Measurements from ENCODE around the gene CRACDL.

Gene CRACDL

DNA sequence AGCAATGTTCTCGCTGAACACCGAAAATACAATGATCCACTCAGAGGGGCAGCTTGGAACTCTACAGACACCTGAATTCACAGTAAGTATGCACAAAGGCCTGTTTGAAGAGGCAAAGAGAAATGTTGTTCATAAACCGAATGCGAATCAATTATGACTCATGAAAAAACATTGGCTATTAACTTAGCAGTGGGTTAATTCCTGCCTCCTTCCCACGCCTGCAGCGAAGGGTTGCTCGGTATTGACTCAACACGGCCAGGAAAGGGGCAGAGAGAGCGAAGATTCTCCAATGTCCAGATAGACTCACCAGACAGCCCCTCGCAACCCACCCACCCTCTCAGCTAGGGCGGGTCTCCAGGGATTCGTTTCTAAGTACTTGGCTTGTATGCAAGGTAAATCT, 9.4 kb downstream of the CRACDL start:
- DNase-seq (ENCODE audit: low spot score) = no peak

DNA sequence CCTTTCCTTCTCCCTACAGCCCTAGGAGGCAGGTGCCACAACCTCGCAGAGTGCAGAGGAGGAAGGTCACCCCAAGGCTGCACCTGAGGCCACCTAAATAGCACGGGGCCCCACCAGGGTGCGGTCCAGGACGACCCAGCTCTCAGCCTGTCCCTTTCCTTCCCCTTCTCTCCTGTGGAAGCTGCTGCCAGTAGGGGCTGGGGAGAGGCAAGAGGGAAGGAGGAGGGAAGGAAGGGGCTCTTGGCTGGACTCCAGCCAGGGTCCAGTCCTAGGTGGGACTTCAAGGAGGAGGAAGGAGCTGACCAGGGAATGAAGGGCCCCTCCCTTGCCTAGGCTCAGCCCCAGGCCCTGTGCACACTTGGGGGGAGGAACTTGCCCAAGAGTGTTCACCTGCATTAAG, 11.1 kb downstream of the CRACDL start:
- DNase-seq (ENCODE audit: low spot score) = no peak

DNA sequence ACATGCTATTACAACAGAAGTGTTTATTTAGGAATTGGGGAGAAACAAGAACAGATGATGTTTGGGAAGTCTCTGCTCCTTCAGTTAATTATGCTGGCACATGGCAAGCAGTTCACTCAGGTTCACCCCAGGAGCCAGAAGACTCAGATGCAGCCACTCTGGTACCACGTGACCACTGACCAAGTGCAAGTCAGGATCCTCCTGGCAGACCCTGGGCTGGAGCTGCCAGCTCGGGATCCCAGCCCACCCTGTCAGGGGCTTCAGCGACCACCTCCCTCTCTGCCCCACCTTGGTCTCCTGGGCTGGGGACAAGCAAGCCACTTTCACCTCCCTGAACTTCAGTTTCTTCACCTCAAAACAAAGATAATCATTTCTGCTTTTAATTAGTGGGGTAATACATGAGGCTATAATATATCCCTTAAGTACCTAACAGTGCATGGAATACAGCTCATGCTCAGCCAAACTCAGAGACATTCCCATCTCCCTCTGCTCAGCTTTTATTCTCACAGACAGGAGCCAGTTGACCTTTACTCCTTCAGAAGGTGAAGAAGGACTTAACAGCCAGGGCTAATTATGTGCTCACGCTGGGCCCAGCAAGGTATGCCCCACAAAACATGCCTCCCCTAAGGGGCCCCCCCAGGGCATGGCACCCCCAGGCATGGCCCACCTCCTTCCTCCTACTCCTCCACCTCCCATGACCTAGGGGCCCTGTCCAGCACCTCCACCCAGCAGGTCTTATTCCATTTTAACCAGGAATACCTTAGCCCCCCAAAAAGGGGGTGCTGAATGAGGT, 11.8 kb downstream of the CRACDL start:
- DNase-seq (ENCODE audit: low spot score) = no peak

DNA sequence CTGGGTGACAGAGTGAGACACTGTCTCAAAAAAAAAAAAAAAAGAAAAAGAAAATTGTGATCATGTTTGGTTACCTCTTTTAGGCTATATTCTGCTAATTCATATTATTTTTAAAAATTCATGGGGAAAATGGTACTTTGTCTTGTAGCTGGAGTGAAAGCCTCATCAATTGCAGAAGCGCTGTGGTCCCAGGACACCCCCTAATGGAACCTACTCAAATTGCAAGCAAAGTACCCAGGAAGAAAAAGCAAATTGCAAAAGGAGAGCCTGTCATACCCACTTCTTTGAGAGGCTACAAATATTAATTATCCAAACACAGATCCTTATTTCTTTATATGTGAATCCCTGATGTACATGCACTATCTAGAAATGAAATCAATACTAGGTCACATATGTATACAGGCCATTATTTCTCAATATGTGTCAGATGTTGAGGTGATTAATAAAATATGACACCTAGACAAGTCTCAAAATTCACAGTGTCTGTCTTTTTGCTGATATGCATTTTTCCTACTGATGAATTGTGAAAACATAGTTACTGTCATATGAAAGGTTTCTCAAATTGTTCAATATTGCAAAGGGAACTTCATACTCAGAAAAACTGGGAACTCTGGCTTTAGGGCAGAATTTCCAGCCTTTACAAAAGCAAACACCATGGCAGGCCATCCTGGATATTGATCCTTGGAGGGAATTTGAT, 12.6 kb downstream of the CRACDL start:
- DNase-seq (ENCODE audit: low spot score) = no peak

DNA sequence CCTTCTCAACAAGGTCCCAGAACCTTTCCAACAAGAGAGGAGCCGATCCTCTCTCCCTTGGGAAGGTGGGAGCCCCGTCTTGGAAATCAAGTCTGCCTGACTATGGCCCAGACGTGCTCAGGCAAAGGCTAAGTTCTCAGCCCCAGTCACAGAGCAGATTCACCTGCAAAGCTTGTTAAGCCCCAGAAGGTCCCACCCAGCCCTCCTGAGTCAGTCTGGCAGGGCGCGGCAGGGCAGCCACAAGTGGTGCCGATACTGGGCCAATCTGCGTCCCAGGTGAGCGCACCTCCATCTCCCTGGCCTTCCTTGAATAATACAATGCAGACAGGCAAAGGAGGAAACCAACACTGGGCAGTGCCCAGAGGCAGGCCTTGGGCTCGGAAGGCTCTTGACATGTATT, 15.0 kb downstream of the CRACDL start:
- DNase-seq (ENCODE audit: low spot score) = no peak

DNA sequence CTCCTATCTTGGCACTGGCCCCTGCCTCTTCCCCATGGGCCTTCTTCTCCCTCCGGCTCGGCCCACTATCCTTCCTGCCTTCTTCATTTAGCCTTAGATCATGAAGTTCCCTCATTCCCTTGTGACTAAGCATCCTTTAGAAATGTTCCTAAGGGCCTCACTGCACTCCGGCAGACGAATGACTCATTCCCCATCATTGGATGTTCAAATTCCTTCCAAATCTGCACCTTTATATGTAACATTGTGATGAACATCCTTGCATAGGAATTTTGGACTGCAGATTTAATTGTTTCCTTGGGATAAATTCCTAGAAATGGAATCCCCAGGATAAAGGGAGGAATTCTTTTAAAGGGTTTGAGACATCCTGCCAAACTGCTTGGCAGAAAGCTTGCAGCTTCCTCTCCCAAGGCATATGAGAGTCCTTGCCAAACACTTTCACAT, 19.0 kb downstream of the CRACDL start:
- DNase-seq (ENCODE audit: low spot score) = peak; percentile 18

DNA sequence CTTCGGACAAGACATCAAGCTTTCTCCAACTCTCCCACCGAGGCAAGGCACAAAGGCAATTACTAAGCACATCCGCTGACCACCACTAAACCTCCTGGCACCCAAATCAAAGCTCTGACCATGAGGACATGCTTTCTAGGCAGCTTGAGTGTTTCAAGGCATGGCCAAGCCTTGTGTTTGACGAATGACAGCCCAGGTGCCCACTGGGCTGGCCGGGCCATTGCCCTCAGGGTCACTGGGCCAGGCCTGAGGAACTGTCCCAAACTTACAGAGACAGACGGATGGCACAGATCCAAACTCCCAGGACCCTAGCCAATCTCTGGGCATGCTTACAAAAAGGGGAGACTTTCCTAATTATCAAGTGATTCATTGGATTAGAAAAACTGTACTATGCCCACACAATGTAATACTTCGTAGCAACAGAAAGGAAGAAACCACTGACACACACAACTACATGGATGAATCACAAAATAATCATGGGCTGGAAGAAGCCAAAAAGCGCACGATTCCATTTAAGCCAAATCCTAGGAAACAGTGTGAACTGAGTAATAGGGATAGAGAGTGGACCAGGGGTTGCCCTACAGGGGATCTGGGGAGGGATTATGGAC, 20.2 kb downstream of the CRACDL start:
- DNase-seq (ENCODE audit: low spot score) = no peak

DNA sequence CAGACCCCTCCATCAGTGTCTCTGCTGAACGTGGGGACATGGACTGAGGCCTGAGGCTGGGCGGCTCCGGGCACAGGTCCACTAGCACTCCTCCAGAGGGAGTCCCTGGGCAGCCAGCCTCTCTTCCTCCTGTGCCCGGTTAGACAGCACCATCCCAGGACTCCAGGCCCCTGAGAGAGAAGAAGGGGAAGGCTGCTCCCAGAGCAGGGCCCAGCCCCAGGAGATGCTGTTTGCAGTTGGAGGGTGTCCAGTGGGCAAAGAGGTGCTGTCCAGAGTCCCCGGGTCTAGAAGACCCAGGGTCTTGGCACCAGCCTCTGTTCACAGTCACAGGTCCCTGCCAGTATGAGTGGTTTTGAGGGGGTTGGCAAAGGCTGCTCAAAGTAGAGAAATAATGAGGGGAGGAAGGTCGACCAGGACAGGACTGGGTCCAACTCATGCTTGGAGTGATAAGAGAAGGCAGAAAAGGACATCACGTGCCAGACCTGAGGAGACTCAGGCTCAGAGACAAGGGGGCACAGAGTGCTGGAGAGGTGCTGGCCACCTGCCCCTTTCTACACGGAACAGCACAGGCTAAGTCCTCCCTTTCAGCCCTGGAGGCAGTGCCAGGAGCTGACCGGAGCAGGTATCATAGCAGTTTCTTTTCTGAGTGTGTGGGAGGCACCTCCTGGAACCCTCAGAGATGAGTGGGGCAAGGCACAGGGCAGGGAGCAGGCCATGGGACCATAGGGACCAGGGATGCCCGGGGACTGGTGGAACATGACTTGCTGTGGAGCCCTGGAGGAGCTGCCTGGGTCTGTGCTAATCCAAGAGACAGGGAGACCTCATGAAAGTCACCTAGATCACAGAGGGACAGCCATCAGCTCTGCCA, 21.1 kb downstream of the CRACDL start:
- DNase-seq (ENCODE audit: low spot score) = no peak

DNA sequence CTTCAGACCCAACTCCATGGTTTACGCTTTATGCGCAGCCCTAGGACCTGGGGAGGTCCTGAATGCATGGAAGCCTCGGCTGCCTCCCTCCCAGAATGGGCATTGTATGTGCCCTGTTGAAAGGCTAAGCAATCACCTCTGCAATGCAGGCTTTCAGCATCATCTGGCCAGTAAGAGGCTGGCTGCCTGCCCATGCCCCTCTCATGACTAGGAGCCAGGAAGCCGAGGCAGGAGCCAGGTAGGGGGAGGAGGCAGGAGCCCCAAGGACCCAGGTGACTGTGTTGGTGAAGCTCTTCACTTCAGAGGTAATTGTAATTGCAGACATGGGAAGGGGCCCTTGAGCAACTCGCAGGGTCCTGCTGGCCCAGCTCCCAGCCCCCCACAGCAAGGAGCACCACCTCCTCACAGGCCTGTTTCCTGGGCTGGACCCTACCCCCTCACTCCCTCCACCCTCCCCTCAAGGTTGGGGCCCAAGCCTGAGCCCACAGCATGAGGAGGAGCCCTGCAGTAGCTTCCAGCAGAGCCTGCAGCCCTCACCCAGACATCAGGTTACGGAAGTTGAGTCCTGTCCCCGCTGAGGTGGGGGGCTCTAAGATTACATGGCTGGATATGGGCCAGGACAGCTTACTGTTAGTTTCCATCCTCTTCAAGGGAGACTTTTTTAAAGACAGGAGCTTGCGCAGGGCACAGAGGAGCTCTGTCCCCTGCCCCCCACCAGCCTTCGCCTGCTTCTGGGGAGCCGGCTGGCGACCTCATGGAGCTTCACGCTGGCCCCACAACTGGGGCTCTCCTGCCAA, 21.9 kb downstream of the CRACDL start:
- DNase-seq (ENCODE audit: low spot score) = no peak

DNA sequence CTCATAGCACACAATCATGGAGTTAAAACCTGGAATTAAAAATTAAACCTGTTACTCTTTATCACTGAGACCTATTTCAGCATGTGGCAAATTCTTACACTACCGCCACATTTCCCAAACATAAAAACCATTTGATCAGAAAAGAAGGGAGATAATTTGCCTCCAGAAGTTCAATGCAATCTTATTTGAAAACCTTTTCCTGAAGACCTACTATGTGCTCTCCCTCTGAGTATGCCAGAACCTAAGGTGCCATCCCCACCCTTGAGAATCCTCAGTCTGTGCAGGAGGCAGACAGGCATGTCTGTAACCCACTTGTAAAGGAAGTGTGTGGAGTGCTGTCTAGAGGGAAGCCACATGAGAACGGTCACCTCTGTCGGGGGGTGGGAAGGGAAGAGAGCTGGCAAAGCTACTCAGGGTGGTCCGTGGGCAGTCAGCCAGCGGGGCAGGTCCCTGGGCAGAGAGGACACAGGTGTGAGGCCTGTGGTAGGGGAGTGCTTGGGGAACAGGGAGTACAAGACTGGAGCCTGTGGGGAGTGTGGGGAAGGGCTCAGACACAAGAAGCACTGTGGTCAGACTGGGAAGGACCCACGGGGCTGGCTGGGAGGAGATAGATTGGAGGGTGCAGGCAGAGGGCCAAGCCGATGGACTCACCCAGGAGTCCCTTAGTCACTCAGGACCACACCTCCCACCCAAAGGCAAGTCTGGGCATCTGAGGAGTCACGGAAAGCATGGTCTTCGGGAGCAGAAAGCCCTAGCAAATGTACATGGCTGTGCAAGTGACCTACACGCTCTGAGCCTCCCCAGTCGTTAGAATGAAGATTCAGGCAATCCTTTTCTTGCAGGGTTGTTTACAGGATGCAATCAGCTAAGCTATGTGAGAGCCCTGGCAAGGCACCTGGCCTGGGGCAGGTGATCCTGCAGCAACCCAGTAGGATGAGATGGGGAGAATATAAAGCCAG, 22.8 kb downstream of the CRACDL start:
- DNase-seq (ENCODE audit: low spot score) = no peak

DNA sequence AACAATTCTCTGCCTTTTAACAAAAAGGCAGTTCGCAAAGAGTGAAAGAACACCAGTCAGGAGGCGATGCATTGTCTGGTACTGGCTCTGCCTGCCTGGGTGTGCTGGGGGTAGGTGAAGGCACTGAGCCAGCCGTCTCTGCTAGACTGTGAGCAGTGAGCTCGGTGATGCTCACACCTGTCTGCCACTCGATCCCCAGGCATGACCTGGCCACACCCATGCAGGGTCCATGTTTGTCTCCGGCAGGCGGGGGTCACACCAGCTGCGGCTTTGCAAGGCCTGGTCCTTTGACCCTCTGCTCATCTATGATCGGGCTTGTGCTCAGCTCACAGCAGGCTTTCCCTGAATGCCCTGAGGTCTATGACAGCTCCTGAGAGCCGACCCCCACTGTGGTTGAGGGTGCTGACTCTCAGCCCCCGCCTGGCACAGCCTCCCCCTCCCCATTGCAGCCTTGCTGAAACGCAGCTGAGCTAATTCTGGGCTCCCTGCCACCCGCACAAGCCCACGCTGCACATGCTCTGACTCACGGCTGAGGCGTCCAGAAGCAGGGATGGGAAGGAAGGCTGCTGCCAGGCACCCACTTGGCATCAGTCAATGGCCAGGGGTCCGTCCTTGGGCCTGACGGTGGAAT, 23.7 kb downstream of the CRACDL start:
- peak; percentile 15 for DNase-seq (ENCODE audit: low spot score)

DNA sequence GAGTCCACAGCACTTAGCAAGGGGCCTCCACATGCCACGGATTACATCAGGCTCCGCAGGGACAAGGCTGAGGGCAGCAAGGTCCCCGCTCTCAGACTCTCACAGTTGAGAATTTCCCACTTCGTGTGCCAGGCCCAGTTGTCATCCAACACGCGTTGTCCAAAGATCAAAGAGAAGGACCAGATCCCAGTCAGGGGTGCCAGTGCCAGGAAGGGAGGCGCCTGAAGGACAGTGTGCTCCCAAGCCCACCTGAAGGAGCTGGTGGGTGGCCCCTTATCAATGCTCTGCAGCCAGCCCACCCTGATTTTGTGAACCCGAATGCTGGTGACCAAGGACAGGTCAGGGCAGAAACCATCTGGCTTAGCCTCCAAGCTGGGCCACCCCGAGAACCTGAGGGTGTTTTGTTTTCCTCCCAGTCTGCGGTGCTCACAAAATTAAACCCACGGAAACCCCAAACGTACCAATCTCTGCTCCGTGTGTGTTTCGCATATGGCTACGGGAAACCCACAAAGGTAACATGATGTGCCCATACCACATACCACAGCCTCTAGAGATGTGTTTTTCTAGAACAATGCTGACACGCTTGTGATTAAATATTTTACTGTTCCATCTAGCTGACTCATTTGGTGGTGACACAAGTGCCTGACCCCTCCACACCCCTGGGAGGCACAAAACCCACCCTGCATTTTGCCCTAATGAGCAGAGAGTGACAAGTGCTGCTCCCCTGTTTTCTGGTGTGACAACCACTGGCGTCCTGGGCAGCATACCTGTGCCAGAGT, 24.5 kb downstream of the CRACDL start:
- DNase-seq (ENCODE audit: low spot score) = no peak

DNA sequence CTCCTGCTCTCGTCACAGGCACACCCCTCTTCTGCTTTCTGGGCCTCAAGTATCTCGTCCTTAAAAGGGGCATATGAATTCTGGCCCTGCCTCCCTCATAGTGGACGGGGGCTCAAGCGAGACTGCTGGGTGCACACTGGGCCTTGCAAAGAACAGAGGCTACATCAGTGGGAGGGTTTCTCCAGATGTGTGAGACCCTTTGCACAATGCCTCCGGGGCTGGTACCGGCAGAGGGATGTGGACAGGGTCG, 25.0 kb downstream of the CRACDL start:
- no peak for DNase-seq (ENCODE audit: low spot score)

DNA sequence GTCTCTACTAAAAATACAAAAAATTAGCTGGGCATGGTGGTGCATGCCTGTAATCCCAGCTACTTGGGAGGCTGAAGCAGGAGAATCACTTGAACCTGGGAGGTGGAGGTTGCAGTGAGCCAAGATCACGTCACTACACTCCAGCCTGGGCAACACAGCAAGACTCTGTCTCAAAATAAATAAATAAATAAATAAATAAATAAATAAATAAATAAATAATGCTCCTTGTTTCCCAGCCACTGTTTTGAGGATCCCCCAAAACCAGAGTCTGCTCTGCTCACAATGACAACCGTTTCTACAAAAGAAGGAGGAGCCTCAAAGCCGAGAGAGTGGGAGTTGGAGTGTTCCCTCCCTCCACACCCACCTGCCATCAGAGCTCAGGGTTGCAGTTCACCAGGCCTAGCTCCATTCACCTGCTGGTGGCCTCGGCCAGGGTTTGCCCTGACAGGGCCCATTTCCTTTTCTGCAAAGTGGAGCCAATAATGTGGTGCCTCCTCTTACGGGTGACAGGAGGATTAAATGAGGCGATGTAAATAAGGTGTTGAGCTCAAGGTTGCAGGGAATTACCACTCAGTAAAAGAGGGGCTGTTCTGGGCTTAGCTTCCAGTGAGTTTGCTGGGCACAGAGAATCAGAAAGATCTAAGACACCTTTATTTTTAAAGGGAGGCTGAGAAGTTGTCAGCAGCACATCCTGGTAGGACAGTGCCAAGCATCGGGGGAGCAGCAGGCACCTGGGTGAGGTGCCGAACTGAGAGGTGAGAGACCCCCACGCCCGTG, 25.5 kb downstream of the CRACDL start:
- DNase-seq (ENCODE audit: low spot score) = no peak

DNA sequence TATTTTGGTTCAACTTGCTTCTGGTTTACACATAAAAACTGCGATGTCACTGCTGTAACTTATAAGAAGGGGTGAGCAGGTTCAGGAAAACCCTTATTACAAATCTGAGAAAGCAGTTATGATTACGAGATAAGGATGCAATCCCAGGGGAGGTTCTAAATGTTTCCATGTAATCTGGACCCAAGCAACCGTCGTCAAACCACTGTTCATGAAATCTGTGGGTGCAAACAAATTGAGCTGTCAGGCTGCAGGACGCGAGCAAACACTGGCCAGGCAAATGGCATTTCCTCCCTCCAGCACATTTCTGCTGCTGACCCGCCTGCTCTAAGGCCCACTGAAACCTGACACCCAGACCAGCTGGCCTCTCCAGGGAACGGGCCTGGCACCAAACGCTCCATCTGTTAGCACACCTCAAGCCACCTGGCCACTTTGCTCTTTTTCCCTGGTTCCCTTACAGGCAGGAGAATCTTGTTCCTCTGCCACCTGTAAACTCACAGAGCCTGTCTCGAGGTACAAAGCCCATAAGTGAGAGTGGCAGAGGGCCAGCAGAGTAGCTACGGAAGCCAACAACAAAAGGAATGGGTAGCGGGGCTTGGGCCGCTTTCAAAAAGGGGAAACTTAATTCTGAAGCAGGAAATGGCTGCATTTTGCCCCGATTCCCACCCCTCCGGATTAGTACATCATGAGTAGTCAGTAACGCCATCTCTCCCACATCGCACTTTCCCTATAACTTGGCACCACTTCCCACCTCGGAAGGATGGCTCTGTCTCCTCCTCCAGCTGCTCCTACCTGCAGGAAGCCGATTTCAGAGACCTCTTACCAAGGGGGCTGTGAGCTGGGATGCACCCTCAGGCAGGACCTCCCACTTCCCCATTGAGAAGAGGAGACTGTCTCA, 26.5 kb downstream of the CRACDL start:
- no peak for DNase-seq (ENCODE audit: low spot score)

DNA sequence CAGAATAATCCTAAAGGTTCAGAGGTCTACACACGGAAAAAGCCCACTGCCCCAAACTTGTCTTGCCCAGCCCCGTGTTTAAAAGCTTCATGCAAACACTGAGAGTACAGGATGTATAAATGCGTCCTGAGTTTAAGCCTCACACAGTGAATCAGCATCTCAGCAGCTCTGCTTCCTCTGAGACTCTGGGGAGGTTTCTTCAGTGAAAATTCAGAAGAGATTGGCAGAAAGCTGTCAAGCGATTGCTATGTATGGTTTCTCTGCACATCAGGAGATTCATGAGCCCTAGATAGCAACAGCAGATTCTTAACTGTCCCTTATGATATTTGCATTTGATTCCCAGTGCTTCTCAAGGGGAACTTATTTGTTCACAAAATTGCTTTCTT, 27.1 kb downstream of the CRACDL start:
- DNase-seq (ENCODE audit: low spot score) = no peak

All from pons (tissue), 1 donor.